ENCODE results near the gene TNRC6B.
"Not testable (repeated sequence)": the region's sequence is repeated elsewhere in the genome, so short reads cannot be mapped to it uniquely, and the experiment has no call there.

Gene TNRC6B

GRCh38 chr22:40183603-40184002, 5.9 kb downstream of the TNRC6B start:
- DNase-seq = not testable (repeated sequence)

GRCh38 chr22:40187389-40187788, 9.7 kb downstream of the TNRC6B start:
- DNase-seq = no peak

- DNase-seq = no peak
Measured at GRCh38 chr22:40189997-40190396, 12.3 kb downstream of the TNRC6B start.

GRCh38 chr22:40190501-40190900, 12.8 kb downstream of the TNRC6B start:
- DNase-seq = no peak

GRCh38 chr22:40193429-40194421, 16.0 kb downstream of the TNRC6B start:
- DNase-seq = no peak

GRCh38 chr22:40194656-40195055, 16.9 kb downstream of the TNRC6B start:
- DNase-seq = no peak

- DNase-seq = peak; percentile 48
Measured at GRCh38 chr22:40196628-40197360, 19.1 kb downstream of the TNRC6B start.

GRCh38 chr22:40197421-40197820, 19.7 kb downstream of the TNRC6B start:
- not testable (repeated sequence) for DNase-seq

GRCh38 chr22:40198733-40199132, 21.0 kb downstream of the TNRC6B start:
- DNase-seq = no peak

GRCh38 chr22:40199223-40199622, 21.5 kb downstream of the TNRC6B start:
- no peak for DNase-seq

- no peak for DNase-seq
Measured at GRCh38 chr22:40199852-40200251, 22.1 kb downstream of the TNRC6B start.

- no peak for DNase-seq
Measured at GRCh38 chr22:40200795-40201530, 23.2 kb downstream of the TNRC6B start.

GRCh38 chr22:40202225-40202944, 24.7 kb downstream of the TNRC6B start:
- DNase-seq = no peak

GRCh38 chr22:40203572-40203971, 25.8 kb downstream of the TNRC6B start:
- DNase-seq = no peak

- DNase-seq = peak; percentile 27
Measured at GRCh38 chr22:40204321-40205116, 26.8 kb downstream of the TNRC6B start.

- DNase-seq = no peak
Measured at GRCh38 chr22:40206561-40206960, 28.8 kb downstream of the TNRC6B start.

- no peak for DNase-seq
Measured at GRCh38 chr22:40210818-40211217, 33.1 kb downstream of the TNRC6B start.

- DNase-seq = no peak
Measured at GRCh38 chr22:40211476-40212054, 33.8 kb downstream of the TNRC6B start.

- DNase-seq = no peak
Measured at GRCh38 chr22:40212121-40212520, 34.4 kb downstream of the TNRC6B start.

- DNase-seq = no peak
Measured at GRCh38 chr22:40213478-40213877, 35.8 kb downstream of the TNRC6B start.

GRCh38 chr22:40215266-40215665, 37.5 kb downstream of the TNRC6B start:
- no peak for DNase-seq

Measured in T1000 (cell line).